ENCODE measurements around the gene ANKFN1. TPM values are rescaled to one million over a fixed set of nuclear protein-coding genes. Genes with fewer than 3 reads are reported as not detected.

Gene ANKFN1
- total RNA-seq, 3 donors from 2014 or later: 0.22 to 1.4 (median 0.60) TPM

DNA sequence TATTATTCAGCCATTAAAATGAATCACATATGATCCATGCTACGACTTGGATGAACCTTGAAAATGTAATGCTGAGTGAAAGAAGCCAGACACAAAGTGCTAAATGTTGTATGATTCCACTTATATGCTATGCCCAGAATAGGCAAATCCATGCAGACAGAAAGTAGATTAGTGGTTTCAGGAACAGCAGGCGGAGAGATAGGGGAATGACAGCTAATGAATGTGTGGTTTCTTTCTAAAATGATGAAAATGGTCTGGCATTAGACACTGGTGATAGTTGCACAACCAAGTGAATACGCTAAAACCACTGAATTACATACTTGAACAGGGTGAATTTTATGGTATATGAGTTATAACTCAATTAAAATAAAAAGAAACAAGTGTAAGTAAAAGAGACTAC lies 318.4 kb downstream of the ANKFN1 start:
- TF ChIP-seq CTCF (IDR thresholded peaks at IDR 0.05): no peak
- no peak for DNase-seq
- no peak for ATAC-seq
- Histone ChIP-seq H3K36me3 (ENCODE audit: low read depth) (no peaks in the 10 kb centered on the region), H3K4me1 (ENCODE audit: low read depth) (no peaks in the 10 kb centered on the region), H3K4me3 (no peak overlapping the region), H3K9me3 (no peaks in the 10 kb centered on the region)
- intact Hi-C loops (cut with DNase I, micrococcal nuclease): no loop called here

- H3K36me3 ChIP-seq (ENCODE audit: low read depth): no peaks in the 10 kb centered on the region
- DNase-seq: no peak
- H3K9me3 ChIP-seq: no peaks in the 10 kb centered on the region
- H3K4me1 ChIP-seq (ENCODE audit: low read depth): no peaks in the 10 kb centered on the region
- no peak for TF ChIP-seq CTCF (IDR thresholded peaks at IDR 0.05)
- intact Hi-C loops (cut with DNase I, micrococcal nuclease): no loop called here
- H3K4me3 ChIP-seq: no peak overlapping the region
- no peak for ATAC-seq
Measured at GRCh38 chr17:56475116-56475515, 321.8 kb downstream of the ANKFN1 start.

GRCh38 chr17:56478836-56479447 lies 325.7 kb downstream of the ANKFN1 start:
- H3K9me3 ChIP-seq: no peaks in the 10 kb centered on the region
- ATAC-seq (no peak), DNase-seq (peak in 1 of 3 donors; percentile 10)
- intact Hi-C loops (cut with DNase I, micrococcal nuclease): no loop called here
- no peak for TF ChIP-seq CTCF (IDR thresholded peaks at IDR 0.05)
- H3K36me3 ChIP-seq (ENCODE audit: low read depth): no peaks in the 10 kb centered on the region
- H3K4me1 ChIP-seq (ENCODE audit: low read depth): no peaks in the 10 kb centered on the region
- H3K4me3 ChIP-seq: no peak overlapping the region

- no peak overlapping the region for H3K4me3 ChIP-seq
- H3K9me3 ChIP-seq: no peaks in the 10 kb centered on the region
- no peaks in the 10 kb centered on the region for H3K4me1 ChIP-seq (ENCODE audit: low read depth)
- no peak for TF ChIP-seq CTCF (IDR thresholded peaks at IDR 0.05)
- no peak for DNase-seq
- ATAC-seq: no peak
- H3K36me3 ChIP-seq (ENCODE audit: low read depth): no peaks in the 10 kb centered on the region
- intact Hi-C loops (cut with DNase I, micrococcal nuclease): no loop called here
Measured at GRCh38 chr17:56480501-56480900, 327.2 kb downstream of the ANKFN1 start.

DNA sequence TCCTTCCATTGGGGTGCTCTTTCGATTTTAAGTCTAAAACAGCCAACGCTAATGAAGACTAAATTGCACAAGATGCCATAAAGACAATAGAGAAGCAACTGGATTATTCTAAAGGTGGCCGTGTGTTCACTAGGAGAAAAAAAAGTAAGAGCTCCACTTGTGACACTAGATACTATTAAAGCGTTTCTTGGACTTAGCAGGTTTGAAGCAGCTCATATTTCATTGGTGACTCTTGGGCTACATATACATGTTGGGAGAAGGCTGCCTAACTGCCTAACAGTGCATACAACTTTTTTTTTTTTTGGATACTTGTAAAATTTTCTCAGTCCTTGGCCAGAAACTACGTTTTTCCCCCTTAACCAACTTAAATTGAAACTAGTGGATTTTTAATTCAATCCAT lies 328.4 kb downstream of the ANKFN1 start:
- Histone ChIP-seq H3K4me3 (no peak overlapping the region), H3K36me3 (ENCODE audit: low read depth) (no peaks in the 10 kb centered on the region), H3K4me1 (ENCODE audit: low read depth) (no peaks in the 10 kb centered on the region), H3K9me3 (no peaks in the 10 kb centered on the region)
- ATAC-seq: no peak
- intact Hi-C loops (cut with DNase I, micrococcal nuclease): no loop called here
- no peak for TF ChIP-seq CTCF (IDR thresholded peaks at IDR 0.05)
- DNase-seq: no peak

DNA sequence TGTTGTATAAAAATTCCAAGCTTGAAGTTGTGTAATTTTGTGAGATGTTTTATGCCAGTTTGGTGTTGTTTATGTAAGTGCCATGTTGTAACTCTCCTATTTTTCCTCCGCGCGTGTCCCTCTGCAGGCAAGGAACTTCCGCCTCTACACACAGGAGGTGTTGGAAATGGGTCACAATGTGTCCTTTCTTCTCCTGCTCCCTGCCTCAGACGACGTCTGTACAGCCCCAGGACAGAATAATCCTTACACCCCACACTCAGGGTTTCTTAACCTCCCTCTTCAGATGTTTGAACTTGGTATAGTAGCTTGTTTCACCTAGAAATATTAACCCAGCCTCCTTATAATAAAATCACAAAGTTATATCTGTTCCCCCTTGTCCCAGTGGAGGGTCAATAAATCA lies 329.0 kb downstream of the ANKFN1 start:
- intact Hi-C loops (cut with DNase I, micrococcal nuclease): no loop called here
- Histone ChIP-seq H3K36me3 (ENCODE audit: low read depth) (no peaks in the 10 kb centered on the region), H3K4me3 (no peak overlapping the region), H3K4me1 (ENCODE audit: low read depth) (no peaks in the 10 kb centered on the region), H3K9me3 (no peaks in the 10 kb centered on the region)
- DNase-seq (no peak), ATAC-seq (no peak)
- no peak for TF ChIP-seq CTCF (IDR thresholded peaks at IDR 0.05)
